CD4-positive, alpha-beta T cell (primary cell): ENCODE data around the gene LTB4R. TPM values are rescaled to one million over a fixed set of nuclear protein-coding genes. Genes with fewer than 3 reads are reported as not detected.

Experiments
- ATAC-seq: fragments of 200-7000 bp; cut with Tn5 transposase; one replicate; pipeline ENCODE4 v1.10.0; 2022; ENCODE audit warnings: mild to moderate bottlenecking; ENCODE audit not compliant: poor library complexity
- CTCF ChIA-PET: fragments of 350-600 bp; sonication (Branson Sonifier 250); formaldehyde crosslinking; loops from one replicate; lab custom pipeline; 2021; ENCODE audit warnings: antibody characterized with exemption, inconsistent platforms; lab: Charles Lee
- POLR2A ChIA-PET: fragments of 350-600 bp; sonication (Branson Sonifier 250); formaldehyde crosslinking; loops from one replicate; lab custom pipeline; 2021; ENCODE audit warnings: antibody characterized with exemption, inconsistent platforms; lab: Charles Lee
- DNase-seq, 14 experiments: peaks; one replicate each; pipeline ENCODE4 v3.0.0-alpha.2; 2013 to 2020; ENCODE audit warnings: mixed read lengths in 2 of 14
- H3K27ac ChIP-seq, 2 donors: one replicate each; pipeline versions ENCODE4 v1.5.1 to v1.7.0; 2013; ENCODE audit warnings: low read length in 2 of 2, low read depth in 1 of 2, mild to moderate bottlenecking in 1 of 2
- H3K27me3 ChIP-seq, 2 experiments: 1 replicate in 1 of 2; 2 replicates in 1 of 2; pipeline versions ENCODE4 v1.6.1 to v1.7.0; 2013; ENCODE audit warnings: low read length in 2 of 2, control low read depth in 1 of 2, mild to moderate bottlenecking in 1 of 2, moderate library complexity in 1 of 2; ENCODE audit not compliant: insufficient read depth in 2 of 2, control insufficient read depth in 1 of 2
- H3K36me3 ChIP-seq: one replicate; pipeline ENCODE4 v1.6.1; 2013; ENCODE audit warnings: low read length, control low read depth; ENCODE audit not compliant: insufficient read depth
- H3K4me1 ChIP-seq: one replicate; pipeline ENCODE4 v1.6.1; 2013; ENCODE audit warnings: low read length, control low read depth; ENCODE audit not compliant: insufficient read depth
- H3K4me3 ChIP-seq: one replicate; pipeline ENCODE4 v1.5.1; 2013; ENCODE audit warnings: mild to moderate bottlenecking, low read length, moderate library complexity
- H3K9me3 ChIP-seq, 2 experiments: 1 replicate in 1 of 2; 2 replicates in 1 of 2; pipeline versions ENCODE4 v1.6.1 to v1.7.0; 2013; ENCODE audit warnings: low read length in 2 of 2, mild to moderate bottlenecking in 2 of 2, control low read depth in 1 of 2, moderate library complexity in 1 of 2; ENCODE audit not compliant: control insufficient read depth in 1 of 2, insufficient read depth in 1 of 2
- H3K27ac Mint-ChIP-seq: one replicate; pipeline ENCODE4 v1.8.0; 2020; ENCODE audit warnings: mixed read lengths
- H3K27me3 Mint-ChIP-seq: one replicate; pipeline ENCODE4 v1.8.0; 2021; ENCODE audit warnings: mixed read lengths
- H3K36me3 Mint-ChIP-seq: one replicate; pipeline ENCODE4 v1.8.0; 2021; ENCODE audit warnings: low read depth, mixed read lengths
- H3K4me1 Mint-ChIP-seq: one replicate; pipeline ENCODE4 v1.8.0; 2021; ENCODE audit warnings: low read depth, mixed read lengths
- H3K4me3 Mint-ChIP-seq: one replicate; pipeline ENCODE4 v1.8.0; 2020; ENCODE audit warnings: mild to moderate bottlenecking, mixed read lengths
- H3K9me3 Mint-ChIP-seq: one replicate; pipeline ENCODE4 v1.8.0; 2020; ENCODE audit warnings: mixed read lengths
- CTCF ChIP-seq: fragments of 200-600 bp; IDR thresholded peaks from one replicate; pipeline ENCODE4 v1.8.0; 2022; ENCODE audit warnings: antibody characterized with exemption, mild to moderate bottlenecking
- intact Hi-C, 2 experiments: fragments of 100-400 bp; cut with DNase I in 1 of 2; cut with micrococcal nuclease in 1 of 2; formaldehyde crosslinking; loops; one replicate each; pipeline versions ENCODE4 v1.15.1 to v1.9.0; 2023 to 2025; cut with DNase I, micrococcal nuclease
- total RNA-seq, 174 experiments: library from RNA in 2 of 174; stranded (reverse) in 2 of 174; gene quantifications; one replicate each; pipeline ENCODE4 v1.2.3 and lab custom pipeline; 2021 to 2026

The LTB4R gene
- total RNA-seq, 2 experiments from 2014 or later: 15.6 to 18.3 TPM

DNA sequence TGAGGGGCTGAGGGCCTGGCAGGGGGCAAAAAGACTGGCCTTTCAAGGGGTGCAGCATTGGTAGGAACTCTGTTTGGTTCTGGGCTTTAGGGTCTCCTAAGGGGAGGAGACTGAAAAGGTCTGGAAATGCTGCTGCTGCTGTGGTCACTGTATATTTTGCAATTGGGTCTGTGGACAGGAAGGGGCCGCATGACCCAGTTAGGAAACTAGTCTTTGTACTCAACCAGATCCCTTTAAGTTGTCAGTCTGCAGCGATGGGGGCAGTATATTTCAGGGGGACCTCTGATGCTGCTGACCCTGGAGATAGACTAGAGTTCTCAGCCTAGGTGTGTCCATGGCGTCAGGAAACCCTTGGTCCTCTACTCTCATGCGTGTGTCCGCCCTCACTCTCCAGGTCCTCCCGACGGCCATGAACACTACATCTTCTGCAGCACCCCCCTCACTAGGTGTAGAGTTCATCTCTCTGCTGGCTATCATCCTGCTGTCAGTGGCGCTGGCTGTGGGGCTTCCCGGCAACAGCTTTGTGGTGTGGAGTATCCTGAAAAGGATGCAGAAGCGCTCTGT is 4.0 kb downstream of the LTB4R start:
- H3K4me1 Mint-ChIP-seq: peaks cover 55% of the 10 kb centered on the region
- intact Hi-C loops: no loop called here
- ATAC-seq (no peak), DNase-seq (no peak)
- H3K9me3 Mint-ChIP-seq: no peaks in the 10 kb centered on the region
- Histone ChIP-seq H3K4me3 (no peak overlapping the region), H3K4me1 (peaks cover 58% of the 10 kb centered on the region), H3K9me3 (no peaks in the 10 kb centered on the region), H3K27ac (peak overlapping the region in 1 of 2 donors; percentile 5), H3K36me3 (peaks cover 7% of the 10 kb centered on the region), H3K27me3 (no peaks in the 10 kb centered on the region)
- POLR2A ChIA-PET: no interaction called here
- H3K4me3 Mint-ChIP-seq: peak overlapping the region; percentile 38
- peak overlapping the region; percentile 76 for H3K27ac Mint-ChIP-seq
- CTCF ChIA-PET: no interaction called here
- TF ChIP-seq CTCF: no peak
- peaks cover 2% of the 10 kb centered on the region for H3K36me3 Mint-ChIP-seq
- H3K27me3 Mint-ChIP-seq: peaks cover 5% of the 10 kb centered on the region

- H3K9me3 Mint-ChIP-seq: no peaks in the 10 kb centered on the region
- Histone ChIP-seq H3K27me3 (no peaks in the 10 kb centered on the region), H3K4me3 (no peak overlapping the region), H3K4me1 (peaks cover 55% of the 10 kb centered on the region), H3K27ac (no peak overlapping the region), H3K36me3 (peaks cover 7% of the 10 kb centered on the region), H3K9me3 (no peaks in the 10 kb centered on the region)
- DNase-seq: no peak
- no peak for TF ChIP-seq CTCF
- ATAC-seq: no peak
- H3K36me3 Mint-ChIP-seq: no peaks in the 10 kb centered on the region
- ChIA-PET CTCF (no interaction called here), POLR2A (no interaction called here)
- peaks cover 52% of the 10 kb centered on the region for H3K4me1 Mint-ChIP-seq
- peak overlapping the region; percentile 38 for H3K4me3 Mint-ChIP-seq
- H3K27ac Mint-ChIP-seq: peak overlapping the region; percentile 76
- intact Hi-C loops: no loop called here
- peaks cover 6% of the 10 kb centered on the region for H3K27me3 Mint-ChIP-seq
These were observed 4.7 kb downstream of the LTB4R start for GRCh38 chr14:24315807-24316596.

DNA sequence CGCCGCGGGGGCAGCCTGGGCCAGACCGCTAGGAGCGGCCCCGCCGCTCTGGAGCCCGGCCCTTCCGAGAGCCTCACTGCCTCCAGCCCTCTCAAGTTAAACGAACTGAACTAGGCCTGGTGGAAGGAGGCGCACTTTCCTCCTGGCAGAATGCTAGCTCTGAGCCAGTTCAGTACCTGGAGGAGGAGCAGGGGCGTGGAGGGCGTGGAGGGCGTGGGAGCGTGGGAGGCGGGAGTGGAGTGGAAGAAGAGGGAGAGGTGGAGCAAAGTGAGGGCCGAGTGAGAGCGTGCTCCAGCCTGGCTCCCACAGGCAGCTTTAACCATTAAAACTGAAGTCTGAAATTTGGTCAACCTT is 5.3 kb downstream of the LTB4R start:
- Mint-ChIP-seq H3K27ac (no peak overlapping the region), H3K4me3 (no peak overlapping the region), H3K36me3 (no peaks in the 10 kb centered on the region), H3K9me3 (no peaks in the 10 kb centered on the region), H3K27me3 (peaks cover 6% of the 10 kb centered on the region), H3K4me1 (peaks cover 49% of the 10 kb centered on the region)
- H3K4me1 ChIP-seq: peaks cover 51% of the 10 kb centered on the region
- no peak for ATAC-seq
- H3K27ac ChIP-seq: no peak overlapping the region
- intact Hi-C loops: no loop called here
- H3K36me3 ChIP-seq: peaks cover 7% of the 10 kb centered on the region
- no peak for DNase-seq
- H3K9me3 ChIP-seq: no peaks in the 10 kb centered on the region
- ChIA-PET POLR2A (no interaction called here), CTCF (no interaction called here)
- no peak overlapping the region for H3K4me3 ChIP-seq
- H3K27me3 ChIP-seq: no peaks in the 10 kb centered on the region
- TF ChIP-seq CTCF: no peak
